22Rv1 (cell line): Measurements from ENCODE around the gene HOXB4.

ENCODE experiments used
- ZFX ChIP-seq: fragments of 450-650 bp; IDR thresholded peaks from 2 replicates; pipeline ENCODE4 v1.6.1; 2017; ENCODE audit warnings: antibody characterized with exemption, borderline replicate concordance
- TF ChIP-seq, protein P1 (sequence below): fragments of 450-650 bp; IDR thresholded peaks from 2 replicates; pipeline ENCODE4 v1.5.1; 2017; ENCODE audit warnings: mild to moderate bottlenecking

GRCh38 chr17:48554412-48555257, 23.5 kb downstream of the HOXB4 start:
- TF ChIP-seq, protein P1, sequence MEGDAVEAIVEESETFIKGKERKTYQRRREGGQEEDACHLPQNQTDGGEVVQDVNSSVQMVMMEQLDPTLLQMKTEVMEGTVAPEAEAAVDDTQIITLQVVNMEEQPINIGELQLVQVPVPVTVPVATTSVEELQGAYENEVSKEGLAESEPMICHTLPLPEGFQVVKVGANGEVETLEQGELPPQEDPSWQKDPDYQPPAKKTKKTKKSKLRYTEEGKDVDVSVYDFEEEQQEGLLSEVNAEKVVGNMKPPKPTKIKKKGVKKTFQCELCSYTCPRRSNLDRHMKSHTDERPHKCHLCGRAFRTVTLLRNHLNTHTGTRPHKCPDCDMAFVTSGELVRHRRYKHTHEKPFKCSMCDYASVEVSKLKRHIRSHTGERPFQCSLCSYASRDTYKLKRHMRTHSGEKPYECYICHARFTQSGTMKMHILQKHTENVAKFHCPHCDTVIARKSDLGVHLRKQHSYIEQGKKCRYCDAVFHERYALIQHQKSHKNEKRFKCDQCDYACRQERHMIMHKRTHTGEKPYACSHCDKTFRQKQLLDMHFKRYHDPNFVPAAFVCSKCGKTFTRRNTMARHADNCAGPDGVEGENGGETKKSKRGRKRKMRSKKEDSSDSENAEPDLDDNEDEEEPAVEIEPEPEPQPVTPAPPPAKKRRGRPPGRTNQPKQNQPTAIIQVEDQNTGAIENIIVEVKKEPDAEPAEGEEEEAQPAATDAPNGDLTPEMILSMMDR = no peak
- no peak for TF ChIP-seq ZFX
